Activated naive CD4-positive, alpha-beta T cell treated with anti-CD3 and anti-CD28 coated beads, Interleukin-2, amount 50 U/mL, for 16 hours (primary cell): ENCODE data around the gene NEK9.
"Not testable (repeated sequence)": the region's sequence is repeated elsewhere in the genome, so short reads cannot be mapped to it uniquely, and the experiment has no call there.

Experiments used
- DNase-seq: peaks from one replicate; pipeline ENCODE4 v3.0.0-alpha.2; 2020

Gene NEK9

DNA sequence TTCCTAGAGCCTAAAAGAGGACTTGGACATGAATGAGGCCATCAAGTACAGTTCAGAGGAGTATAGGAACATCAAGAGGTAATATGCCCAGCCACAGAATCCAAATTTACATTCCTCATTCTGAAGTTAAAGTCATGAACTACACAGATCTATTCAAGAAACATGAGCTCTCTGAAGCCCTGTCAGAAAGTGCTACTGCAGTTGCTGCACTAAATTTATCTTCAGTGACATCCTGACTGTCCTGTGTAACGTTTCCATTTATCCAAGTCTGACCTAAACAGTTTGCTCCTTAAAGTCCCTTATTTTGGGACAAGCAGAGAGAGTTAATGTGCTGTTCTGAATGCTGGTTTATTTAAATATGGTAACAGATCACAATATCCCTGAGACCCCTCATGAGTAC, 28.2 kb downstream of the NEK9 start:
- no peak for DNase-seq

DNA sequence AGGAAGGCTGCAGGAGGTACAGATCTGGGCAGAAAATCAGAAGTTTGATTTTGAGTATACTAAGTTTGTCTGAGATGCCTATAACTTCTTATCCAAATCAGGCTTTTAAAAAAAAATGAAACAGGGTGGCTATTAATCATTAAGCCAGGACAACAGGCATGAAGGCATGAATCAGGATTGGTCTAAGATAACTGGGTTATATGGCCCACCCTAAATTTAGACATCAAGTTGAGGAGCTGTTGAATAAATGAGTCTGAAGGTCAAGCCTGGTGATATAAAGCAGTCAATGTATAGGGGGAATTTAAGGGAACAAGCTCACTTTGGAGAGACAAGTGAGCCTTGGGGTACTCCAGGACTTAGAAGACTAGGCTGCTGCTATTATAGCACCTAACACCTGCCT, 28.6 kb downstream of the NEK9 start:
- no peak for DNase-seq

DNA sequence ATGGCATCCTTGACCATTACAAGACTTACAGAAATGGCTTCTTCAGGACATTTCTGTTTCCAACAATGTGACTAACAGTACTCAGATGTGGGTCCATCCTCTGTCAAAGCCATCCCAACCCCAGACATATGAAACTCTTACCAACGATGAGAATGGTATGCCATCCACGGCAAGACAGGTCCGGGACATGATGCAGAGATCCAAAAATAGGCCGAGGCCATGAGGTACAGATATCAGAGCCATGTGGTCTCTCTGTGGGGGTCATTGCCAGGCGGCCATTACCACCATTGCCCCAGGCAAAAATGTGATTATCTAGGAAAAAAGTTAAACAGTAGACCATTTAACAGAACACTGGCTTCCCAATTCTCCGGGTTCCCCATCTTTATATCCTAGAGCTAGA, 29.9 kb downstream of the NEK9 start:
- DNase-seq = no peak

DNA sequence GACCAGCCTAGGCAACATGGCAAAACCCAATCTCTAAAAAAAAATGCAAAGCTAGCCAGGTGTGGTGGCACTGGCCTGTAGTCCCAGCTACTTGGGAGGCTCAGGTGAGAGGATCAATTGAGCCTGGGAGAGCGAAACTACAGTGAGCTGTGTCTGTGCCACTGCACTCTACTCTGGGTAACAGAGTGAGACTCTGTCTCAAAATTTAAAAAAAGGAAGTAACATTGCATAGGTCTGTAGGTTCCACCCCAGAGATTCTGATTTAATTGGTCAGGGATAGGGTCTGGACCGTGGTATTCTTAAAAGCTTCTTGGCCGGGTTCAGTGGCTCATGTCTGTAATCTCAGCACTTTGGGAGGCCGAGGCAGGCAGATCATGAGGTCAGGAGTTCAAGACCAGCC, 31.2 kb downstream of the NEK9 start:
- DNase-seq = no peak

DNA sequence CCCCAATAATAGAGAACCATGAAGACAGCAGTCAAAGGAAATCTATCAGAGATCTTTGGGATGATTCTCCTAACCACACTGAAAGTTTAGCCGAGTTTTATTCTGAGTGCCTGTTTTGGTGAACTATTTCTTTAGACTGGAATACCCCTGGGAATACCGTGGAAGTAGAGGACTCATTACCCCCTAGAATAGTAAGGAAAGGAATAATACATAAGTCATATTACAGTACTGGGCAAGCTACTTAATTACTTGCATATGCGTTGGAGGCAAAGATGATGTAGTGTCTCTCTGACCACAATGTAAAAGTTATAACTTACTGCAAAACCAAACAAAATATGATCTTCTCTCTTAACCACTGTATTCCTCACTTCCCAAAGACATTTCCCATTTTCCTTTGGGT, 32.0 kb downstream of the NEK9 start:
- no peak for DNase-seq

DNA sequence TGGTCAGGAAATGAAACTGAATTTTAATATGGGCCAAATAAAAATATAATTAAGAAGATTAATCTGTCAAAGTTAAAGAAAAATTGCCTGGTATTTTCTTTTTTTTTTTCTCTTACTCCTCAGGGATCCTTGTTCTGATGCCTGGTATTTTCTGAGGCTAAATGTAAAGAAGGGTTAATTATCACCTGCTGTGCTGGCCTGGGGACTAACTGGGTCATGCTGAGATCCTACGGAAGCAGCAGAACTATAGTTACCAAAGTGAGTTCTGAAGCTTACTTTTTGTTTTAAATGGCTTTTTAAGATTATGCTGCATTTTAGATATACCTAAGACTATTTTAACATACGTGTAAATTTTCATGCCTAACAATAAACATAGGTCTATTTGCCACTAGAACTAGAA, 34.1 kb downstream of the NEK9 start:
- DNase-seq = no peak

DNA sequence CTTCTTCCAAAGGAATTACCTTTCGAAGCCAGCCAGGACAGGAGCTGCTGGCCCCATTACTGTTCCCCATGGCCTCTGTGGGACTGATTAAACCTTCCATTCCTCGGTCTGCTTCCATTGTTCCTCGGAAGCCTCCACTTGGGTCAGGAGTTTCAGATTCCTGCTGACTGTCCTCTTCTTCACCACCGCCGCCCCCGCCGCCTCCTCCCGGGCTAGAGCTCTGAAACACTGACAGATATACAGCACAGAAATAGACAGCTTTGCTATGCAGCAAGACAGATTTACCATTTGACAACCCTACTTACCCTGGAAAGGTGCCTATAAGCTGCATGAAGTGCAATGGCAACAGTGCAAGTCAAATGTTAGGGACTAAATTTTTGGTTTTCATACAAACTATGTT, 35.6 kb downstream of the NEK9 start:
- DNase-seq = no peak

DNA sequence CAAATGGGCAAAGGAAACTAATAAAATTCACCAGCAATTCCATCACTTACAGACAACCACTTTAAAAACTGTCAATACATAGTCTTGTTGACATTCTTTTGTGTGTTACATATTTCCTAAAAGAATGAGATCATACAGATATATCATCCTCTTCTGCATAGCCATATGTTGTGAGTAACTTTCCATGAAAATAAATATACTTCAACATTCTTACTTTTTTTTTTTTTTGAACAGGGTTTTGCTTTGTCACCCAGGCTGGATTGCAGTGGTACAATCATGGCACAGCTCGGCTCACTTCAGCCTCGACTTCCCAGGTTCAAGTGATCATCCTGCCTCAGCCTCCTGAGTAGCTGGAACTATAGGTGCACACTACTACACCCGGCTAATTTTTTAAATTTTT, 36.5 kb downstream of the NEK9 start:
- DNase-seq = no peak

DNA sequence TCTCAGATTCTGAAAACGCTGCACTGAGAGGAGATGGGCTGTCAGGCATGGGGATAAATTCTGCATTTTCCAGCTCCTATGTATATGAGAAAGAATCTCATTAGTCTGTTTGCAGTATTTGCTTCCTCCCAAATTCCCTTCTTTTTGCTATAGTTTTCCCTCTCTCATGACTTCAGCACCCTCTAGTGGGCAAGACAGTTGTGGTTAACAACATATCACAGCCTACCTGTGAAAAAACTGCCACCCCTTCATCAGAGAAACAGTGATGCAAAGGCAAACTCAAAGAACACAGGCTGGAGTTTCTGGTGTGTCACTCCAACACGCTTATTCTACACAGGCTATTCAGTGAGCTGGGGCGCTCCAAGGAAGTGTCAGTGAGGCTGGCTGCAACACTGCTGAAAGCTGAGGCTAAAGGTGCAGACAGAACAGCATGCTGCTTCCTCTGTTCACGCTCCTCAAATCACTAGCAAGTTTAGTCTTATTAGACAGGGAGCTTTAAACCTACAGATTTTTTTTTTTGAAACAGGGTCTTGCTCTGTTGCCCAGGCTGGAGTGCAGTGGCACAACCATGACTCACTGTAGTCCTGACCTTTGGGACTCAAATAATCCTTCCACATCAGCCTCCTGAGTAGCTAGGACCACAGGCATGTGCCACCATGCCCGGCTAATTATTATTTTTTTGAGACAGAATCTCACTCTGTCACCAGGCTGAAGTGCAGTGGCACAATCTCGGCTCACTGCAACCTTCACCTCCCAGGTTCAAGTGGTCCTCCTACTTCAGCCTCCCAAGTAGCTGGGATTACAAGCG, 38.1 kb downstream of the NEK9 start:
- DNase-seq = no peak

DNA sequence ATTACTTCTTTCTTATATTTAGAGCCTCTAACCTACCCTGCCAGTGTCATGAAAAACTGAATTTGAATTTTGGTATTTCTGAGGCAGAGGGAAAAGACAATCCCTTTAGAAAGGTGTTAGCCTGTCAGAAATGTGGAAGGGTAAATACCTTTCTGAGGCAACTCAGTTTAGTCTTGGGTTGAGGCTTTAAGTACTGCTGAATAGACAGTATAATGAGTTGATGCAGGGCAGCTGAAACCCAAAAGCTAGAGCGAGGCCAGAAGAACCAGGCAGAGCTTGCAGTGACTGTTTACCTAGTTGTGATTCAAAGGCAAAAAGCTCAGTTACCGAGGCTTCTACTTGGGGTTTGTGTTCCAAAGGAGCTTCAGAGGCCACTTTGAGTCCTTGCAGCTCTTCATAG, 38.7 kb downstream of the NEK9 start:
- DNase-seq = no peak

DNA sequence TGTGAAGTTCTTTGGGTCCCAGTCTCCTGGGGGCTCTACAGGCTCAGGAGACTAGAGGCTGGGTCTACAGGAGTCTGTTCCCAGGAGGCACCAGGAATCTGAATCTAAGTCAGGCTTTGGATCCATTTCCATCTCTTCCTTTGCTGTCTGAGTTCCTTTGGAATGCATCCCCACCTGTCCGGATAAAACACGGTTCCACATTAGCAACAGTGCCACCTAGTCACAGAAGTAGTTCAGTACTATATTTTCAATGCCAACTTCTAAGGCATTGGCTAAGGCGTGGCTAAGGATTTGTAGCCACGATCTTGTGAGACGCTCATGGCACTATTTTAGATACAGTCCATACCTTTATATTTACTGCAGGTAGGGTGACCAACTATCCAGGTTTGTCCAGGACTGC, 42.3 kb downstream of the NEK9 start:
- DNase-seq = no peak

DNA sequence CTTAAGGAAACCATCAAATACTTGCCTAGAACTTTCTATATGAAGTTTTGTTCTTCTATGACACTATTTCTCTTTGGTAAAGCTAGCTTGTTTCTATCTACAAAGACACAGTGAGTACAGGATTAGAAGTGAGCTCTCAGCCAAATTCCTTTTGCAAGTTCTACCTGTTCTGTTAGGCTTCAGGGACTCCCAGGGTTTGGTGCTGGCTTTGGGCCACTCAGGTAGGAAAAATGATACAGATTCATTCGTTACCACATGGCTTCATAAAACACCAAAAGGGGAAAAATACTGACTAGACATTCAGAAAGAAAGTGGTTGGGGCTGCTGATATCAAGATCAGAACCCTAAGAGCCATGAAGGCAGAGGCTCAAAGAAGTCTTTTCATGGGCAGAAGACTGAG, 43.6 kb downstream of the NEK9 start:
- DNase-seq = no peak

DNA sequence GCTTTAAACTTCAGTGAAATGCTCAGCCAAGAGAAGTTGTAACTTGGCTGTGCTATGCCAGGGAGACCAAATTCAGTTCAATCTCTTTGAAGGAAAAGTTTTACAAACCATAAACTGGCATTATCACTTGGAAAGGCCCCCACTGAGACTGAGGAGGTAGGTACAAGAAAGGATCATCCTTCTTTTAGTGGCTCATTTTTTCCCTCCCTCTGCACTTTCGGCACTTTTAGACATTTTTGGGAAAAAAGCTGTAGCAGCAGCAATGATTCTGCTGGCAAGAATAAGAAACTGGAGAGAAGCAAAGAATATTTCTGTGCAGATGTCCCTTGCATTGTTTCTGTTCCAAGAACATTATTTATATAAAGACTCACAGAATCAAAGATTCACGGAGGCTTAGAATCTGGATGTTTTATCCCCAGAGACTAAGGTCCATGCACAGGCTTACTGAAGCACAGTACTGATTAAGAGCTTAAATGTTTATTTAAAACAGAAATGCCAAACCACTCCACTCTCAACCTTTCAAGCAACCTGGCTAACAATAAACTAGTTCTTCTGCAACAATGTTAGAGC, 45.1 kb downstream of the NEK9 start:
- no peak for DNase-seq

DNA sequence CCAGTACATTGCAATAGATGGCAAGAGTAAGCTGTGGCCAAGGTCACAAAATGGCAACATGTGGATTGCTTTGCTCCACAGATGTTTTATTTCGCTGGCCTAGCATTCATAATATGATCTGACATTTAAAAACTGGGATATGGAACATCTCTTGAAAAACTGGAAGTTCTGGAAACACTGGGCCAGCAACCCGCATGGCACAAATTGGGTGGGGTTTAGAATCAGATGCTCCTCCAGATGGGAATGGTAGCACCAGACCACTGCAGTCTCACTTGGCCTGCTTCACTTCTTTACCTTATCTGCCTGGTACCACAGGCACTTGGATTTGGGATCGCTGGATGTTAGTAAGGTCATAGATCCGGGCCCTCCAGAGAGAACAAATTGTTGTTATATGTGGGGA, 47.3 kb downstream of the NEK9 start:
- DNase-seq = no peak

DNA sequence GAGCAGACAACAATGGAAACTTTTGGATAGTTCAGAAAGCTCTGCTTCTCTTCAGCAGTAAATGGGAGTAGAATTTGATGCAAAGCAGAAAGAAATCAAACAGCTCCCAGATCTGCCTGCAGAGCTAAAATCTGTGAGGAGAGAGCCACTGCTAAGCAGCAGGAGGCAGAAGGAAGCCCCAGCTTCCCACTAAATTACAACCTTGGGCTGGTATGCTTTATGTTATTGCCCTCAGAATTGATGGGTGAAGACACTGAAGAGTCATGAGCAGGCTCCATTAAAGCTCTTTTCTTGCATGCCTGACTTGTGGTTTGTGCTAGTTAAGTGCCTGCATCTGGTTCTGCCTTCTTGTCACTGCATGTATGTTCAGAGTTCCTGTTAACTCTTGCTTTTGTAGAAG, 49.1 kb downstream of the NEK9 start:
- no peak for DNase-seq

DNA sequence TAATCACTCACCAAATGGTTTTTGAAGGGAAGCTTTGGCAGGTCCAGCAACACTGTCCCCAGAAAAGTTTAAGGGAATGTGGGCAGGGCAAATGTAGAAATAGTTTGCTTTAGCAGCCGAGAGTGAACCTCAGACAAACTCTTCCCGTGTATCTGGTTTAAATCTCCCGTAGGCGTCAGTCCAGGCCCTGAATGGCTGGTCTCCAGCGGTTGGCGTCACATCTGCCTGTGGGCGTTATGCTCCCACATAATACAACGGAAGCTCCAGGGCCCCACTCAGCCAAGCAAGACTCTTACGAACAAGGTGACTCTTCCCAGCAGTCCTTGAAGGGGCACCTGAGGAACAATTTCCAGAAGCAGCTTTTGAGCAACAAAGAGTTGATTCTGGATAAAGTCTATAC, 56.5 kb downstream of the NEK9 start:
- no peak for DNase-seq

DNA sequence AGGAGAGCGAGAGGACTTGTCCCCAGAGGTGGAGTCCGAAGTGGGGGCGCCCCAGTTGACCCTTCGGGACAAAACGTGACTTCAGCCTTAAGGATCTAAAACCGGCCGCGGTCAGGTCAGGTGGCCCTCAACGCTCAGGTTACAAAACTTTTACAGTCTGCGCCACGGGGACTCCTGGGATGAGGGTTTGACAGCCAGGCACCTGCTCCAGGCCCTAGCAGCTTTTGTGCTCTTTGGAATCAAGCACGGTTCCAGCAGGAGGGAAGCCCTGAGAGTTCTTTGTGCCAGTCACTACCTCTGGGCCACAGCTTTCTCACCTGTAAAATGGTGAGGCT, 57.1 kb downstream of the NEK9 start:
- DNase-seq = no peak

DNA sequence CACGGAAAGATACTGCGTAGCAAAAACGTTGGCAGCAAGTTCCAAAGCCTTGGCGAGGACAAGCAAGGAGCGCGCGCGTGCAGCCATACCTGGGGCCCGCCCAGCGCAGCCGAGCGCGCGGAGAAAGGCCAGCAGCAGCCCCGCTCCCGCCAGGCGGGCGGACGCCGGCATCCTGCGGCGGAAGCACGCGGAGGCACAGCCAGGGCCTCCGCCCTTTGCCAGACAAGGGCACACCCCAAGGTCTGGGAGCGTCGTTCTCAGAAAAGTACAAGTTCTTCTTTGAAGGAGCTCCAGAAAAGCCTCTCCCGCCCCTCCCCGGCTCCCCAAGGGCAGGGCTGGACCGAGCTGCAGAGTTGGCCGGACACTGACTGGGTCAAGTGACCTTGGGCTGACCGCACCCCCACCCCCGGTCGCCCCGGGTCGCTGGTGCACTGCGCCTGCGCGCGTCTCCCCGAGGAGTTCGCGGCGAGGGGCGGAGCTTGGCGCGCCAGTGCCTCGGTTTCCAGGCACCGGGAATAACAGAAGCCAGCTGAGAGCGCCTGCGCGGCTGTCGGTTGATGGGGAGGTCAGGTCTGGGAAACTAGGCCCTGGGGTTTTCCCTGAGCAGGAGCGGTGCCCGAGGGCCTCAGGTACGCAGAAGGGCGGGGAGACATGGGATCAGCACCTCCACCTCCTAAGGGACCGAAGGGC, 57.6 kb downstream of the NEK9 start, which contains the start of gene ZC2HC1C:
ZC2HC1C (plus strand) TSS at position 521 of the 690 bp plus-strand sequence. CDS start 933 bp downstream, outside the sequence.
- peak; percentile 56 for DNase-seq

DNA sequence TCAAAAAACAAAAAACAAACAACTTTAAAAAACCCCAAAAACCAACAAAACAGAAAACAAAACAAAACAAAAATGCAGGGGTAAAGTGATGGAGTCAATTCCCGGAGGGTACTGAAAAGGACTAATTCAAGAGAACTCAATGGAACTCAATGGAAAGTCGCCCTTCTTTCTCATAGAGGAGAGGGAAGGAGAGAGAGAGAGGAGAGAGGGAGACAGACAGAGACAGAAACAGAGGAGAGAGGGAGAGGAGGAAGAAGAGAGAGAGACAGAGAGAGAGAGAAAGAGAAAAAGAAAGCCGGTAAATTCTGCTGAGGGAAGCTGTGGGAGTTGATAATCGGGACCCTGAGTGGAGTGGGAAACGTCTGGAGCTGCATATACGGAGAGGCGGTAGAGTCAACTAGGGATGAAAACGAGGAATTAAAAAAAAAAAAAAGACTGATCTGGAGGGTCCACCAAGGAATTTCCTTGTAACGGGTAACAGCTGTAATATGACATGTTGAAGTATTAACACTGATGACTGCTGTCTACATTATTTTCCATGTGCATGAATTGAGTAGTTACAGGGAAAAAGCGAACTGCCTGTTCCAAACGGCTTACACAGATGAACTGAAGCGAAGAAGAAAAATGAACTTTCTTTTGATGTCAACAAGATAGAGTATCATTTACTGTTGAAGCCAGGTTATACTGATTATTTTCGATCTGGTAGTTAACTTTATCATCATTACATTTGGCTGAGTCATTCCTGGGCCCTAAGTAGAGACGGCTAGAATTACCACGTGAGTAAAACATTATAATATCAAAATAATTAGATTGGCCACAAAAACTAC, 58.3 kb downstream of the NEK9 start:
- DNase-seq = no peak

DNA sequence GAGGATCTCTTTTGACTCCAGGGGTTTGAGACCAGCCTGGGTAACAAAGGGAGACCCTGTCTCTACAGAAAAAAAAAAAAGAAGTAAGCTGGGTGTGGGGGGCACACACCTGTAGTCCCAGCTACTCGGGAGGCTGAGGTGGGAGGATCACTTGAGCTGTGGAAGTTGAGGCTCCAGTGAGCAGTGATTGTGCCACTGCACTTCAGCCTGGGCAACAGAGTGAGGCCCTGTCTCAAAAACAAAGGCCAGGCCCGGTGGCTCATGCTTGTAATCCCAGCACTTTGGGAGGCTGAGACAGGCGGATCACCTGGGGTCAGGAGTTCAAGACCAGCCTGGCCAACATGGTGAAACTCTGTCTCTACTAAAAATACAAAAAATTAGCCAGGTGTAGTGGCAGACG, 59.1 kb downstream of the NEK9 start:
- not testable (repeated sequence) for DNase-seq

DNA sequence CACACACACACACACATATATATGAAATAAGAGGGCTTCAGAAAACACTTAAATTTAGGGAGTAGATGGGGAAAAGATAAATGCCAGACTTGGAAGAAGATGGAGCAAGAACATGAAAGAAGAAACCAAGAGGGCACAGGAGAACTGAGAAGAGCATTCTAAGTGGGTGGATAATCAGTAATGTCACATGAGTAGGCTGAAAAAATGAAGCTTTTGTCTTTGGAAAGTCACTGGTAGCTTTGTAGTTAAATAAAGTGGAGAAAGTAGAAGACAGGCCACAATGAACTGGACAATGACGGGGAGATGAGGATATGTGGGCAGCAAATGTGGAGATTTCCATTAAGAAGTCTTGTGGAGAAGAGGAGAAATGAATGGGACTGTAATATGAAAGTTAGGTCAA, 59.6 kb downstream of the NEK9 start:
- no peak for DNase-seq

DNA sequence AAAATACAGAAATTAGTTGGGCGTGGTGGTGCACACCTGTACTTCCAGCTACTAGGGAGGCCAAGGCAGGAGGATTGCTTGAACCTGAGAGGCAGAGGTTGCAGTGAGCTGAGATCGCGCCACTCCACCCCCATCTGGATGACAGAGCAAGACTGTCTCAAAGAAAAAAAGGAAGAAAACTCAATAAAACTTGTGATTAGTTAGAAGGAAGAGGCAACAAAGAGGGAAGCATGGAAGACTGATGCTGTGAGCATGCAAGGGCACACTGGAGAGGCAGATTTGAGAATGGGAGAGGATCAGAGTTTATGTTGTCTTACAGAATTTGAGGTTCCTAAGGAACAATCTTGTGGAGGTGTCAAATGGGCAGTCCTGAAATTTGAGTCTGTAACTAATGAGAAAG, 60.2 kb downstream of the NEK9 start:
- no peak for DNase-seq

DNA sequence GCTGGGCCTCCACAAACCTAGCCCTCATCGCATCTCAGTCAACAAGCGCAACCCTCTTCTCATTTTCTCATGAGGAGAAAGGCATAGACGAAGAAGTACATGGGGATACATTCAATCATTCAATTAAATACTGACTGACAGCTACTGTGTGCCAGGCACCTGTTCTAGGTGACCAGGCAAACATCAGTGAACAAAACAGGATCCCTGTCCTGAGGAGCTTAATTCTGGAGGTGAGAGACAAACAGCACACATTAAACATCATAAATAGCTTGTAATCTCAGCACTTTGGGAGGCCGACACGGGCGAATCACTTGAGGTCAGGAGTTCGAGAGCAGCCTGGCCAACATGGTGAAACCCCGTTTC, 62.7 kb downstream of the NEK9 start:
- DNase-seq = no peak
